OCI-LY3 (cell line): ENCODE data around the gene SND1.

Experiments
- H2AFZ ChIP-seq: fragments of 200-600, 300-600 bp; shearing (Covaris generic); 2 replicates; pipeline ENCODE4 v1.6.0; 2014; ENCODE audit warnings: antibody characterized with exemption, low read depth, low read length
- H3K27ac ChIP-seq: fragments of 200-600, 300-600 bp; sonication (generic); 2 replicates; pipeline ENCODE4 v1.5.1; 2014; ENCODE audit warnings: mild to moderate bottlenecking, low read length, moderate library complexity, mixed read lengths
- H3K27me3 ChIP-seq: fragments of 200-600, 300-600 bp; sonication (generic); 2 replicates; pipeline ENCODE4 v1.6.1; 2014; ENCODE audit warnings: low read depth, low read length, mixed read lengths
- H3K36me3 ChIP-seq: fragments of 200-600, 300-600 bp; sonication (generic); replicated peaks from 2 replicates; pipeline ENCODE3; 2014; ENCODE audit warnings: low read depth, low read length, mixed read lengths
- H3K4me1 ChIP-seq: fragments of 300-600, 200-600 bp; sonication (generic); 2 replicates; pipeline ENCODE4 v1.6.1; 2014; ENCODE audit warnings: low read length, mixed read lengths
- H3K4me2 ChIP-seq: fragments of 200-600, 300-600 bp; sonication (generic); 2 replicates; pipeline ENCODE4 v1.6.1; 2014; ENCODE audit warnings: low read length, mixed read lengths
- H3K4me3 ChIP-seq: fragments of 300-600, 200-600 bp; sonication (generic); 2 replicates; pipeline ENCODE4 v1.5.1; 2014; ENCODE audit warnings: antibody characterized with exemption, mild to moderate bottlenecking, low read length, moderate library complexity
- H3K79me2 ChIP-seq: fragments of 300-600, 200-600 bp; shearing (Covaris generic); 2 replicates; pipeline ENCODE4 v1.6.1; 2014; ENCODE audit warnings: mild to moderate bottlenecking, low read length, mixed read lengths
- H3K9ac ChIP-seq: fragments of 300-600, 200-600 bp; shearing (Covaris generic); 2 replicates; pipeline ENCODE4 v1.6.0; 2014; ENCODE audit warnings: mild to moderate bottlenecking, low read length, moderate library complexity
- H3K9me3 ChIP-seq: fragments of 200-600, 300-600 bp; shearing (Covaris generic); 2 replicates; pipeline ENCODE4 v1.6.1; 2014; ENCODE audit warnings: low read length, mixed read lengths; ENCODE audit not compliant: insufficient read depth
- H4K20me1 ChIP-seq: fragments of 200-600, 300-600 bp; sonication (generic); 2 replicates; pipeline ENCODE4 v1.6.1; 2016; ENCODE audit warnings: low read length, mixed read lengths; ENCODE audit not compliant: insufficient read depth
- CTCF ChIP-seq: fragments of 200-600, 300-600 bp; sonication (generic); IDR thresholded peaks from 2 replicates; pipeline ENCODE4 v1.5.1; 2014; ENCODE audit warnings: antibody characterized with exemption, low read length, low read depth
- EZH2phosphoT487 ChIP-seq: fragments of 200-600 bp; shearing (Covaris generic); IDR thresholded peaks from 2 replicates; pipeline ENCODE4 v1.6.1; 2018; ENCODE audit warnings: antibody characterized with exemption, mixed run types, low read depth

The SND1 gene

GRCh38 chr7:127859330-127859729 lies 207.3 kb downstream of the SND1 start:
- H3K4me2 ChIP-seq = no peak overlapping the region

GRCh38 chr7:127862525-127862924 lies 210.5 kb downstream of the SND1 start:
- peaks cover 57% of the 10 kb centered on the region for H4K20me1 ChIP-seq
- H3K9me3 ChIP-seq = no peaks in the 10 kb centered on the region

More at GRCh38 chr7:127859330-127859729, 207.3 kb downstream of the SND1 start:
- H3K4me3 ChIP-seq = no peak overlapping the region
- H2AFZ ChIP-seq = no peak overlapping the region
- H3K9ac ChIP-seq = no peak overlapping the region
- no peak for TF ChIP-seq EZH2phosphoT487
- no peak for TF ChIP-seq CTCF
- peaks cover 54% of the 10 kb centered on the region for H4K20me1 ChIP-seq
- H3K27ac ChIP-seq = no peak overlapping the region
- no peaks in the 10 kb centered on the region for H3K27me3 ChIP-seq
- peaks cover 57% of the 10 kb centered on the region for H3K79me2 ChIP-seq
- no peaks in the 10 kb centered on the region for H3K9me3 ChIP-seq
- H3K4me1 ChIP-seq = peaks cover 14% of the 10 kb centered on the region
- peaks cover 20% of the 10 kb centered on the region for H3K36me3 ChIP-seq

GRCh38 chr7:127863082-127863481 lies 211.1 kb downstream of the SND1 start:
- no peak overlapping the region for H3K27ac ChIP-seq
- TF ChIP-seq CTCF = no peak
- no peak for TF ChIP-seq EZH2phosphoT487
- H4K20me1 ChIP-seq = peaks cover 57% of the 10 kb centered on the region
- no peaks in the 10 kb centered on the region for H3K9me3 ChIP-seq
- H3K4me3 ChIP-seq = no peak overlapping the region
- H3K4me1 ChIP-seq = peaks cover 10% of the 10 kb centered on the region
- H3K27me3 ChIP-seq = no peaks in the 10 kb centered on the region
- H3K4me2 ChIP-seq = no peak overlapping the region
- peaks cover 61% of the 10 kb centered on the region for H3K79me2 ChIP-seq
- H3K9ac ChIP-seq = no peak overlapping the region
- no peak overlapping the region for H2AFZ ChIP-seq
- H3K36me3 ChIP-seq = peaks cover 29% of the 10 kb centered on the region

More at GRCh38 chr7:127862525-127862924, 210.5 kb downstream of the SND1 start:
- Histone ChIP-seq H3K4me2 (no peak overlapping the region), H3K79me2 (peaks cover 64% of the 10 kb centered on the region), H3K9ac (no peak overlapping the region), H3K4me1 (peaks cover 10% of the 10 kb centered on the region), H2AFZ (no peak overlapping the region), H3K36me3 (peaks cover 29% of the 10 kb centered on the region), H3K27me3 (no peaks in the 10 kb centered on the region), H3K4me3 (no peak overlapping the region), H3K27ac (no peak overlapping the region)
- TF ChIP-seq CTCF = no peak
- TF ChIP-seq EZH2phosphoT487 = no peak

GRCh38 chr7:127865466-127865865 lies 213.5 kb downstream of the SND1 start:
- TF ChIP-seq CTCF (no peak), EZH2phosphoT487 (no peak)
- H3K4me2 ChIP-seq = no peak overlapping the region
- H2AFZ ChIP-seq = no peak overlapping the region
- no peak overlapping the region for H3K4me3 ChIP-seq
- no peaks in the 10 kb centered on the region for H3K9me3 ChIP-seq
- peaks cover 39% of the 10 kb centered on the region for H4K20me1 ChIP-seq
- H3K36me3 ChIP-seq = peaks cover 18% of the 10 kb centered on the region
- no peak overlapping the region for H3K27ac ChIP-seq
- H3K4me1 ChIP-seq = peaks cover 8% of the 10 kb centered on the region
- H3K27me3 ChIP-seq = no peaks in the 10 kb centered on the region
- peaks cover 37% of the 10 kb centered on the region for H3K79me2 ChIP-seq
- H3K9ac ChIP-seq = no peak overlapping the region
